GM18508 (cell line): ENCODE measurements around the gene PDE11A.

ENCODE experiments used
- ATAC-seq: cut with Tn5 transposase; IDR thresholded peaks from one replicate; pipeline ENCODE4 v1.9.1; 2021; ENCODE audit warnings: moderate number of reproducible peaks; ENCODE audit not compliant: insufficient read depth, unreplicated experiment

Gene PDE11A

DNA sequence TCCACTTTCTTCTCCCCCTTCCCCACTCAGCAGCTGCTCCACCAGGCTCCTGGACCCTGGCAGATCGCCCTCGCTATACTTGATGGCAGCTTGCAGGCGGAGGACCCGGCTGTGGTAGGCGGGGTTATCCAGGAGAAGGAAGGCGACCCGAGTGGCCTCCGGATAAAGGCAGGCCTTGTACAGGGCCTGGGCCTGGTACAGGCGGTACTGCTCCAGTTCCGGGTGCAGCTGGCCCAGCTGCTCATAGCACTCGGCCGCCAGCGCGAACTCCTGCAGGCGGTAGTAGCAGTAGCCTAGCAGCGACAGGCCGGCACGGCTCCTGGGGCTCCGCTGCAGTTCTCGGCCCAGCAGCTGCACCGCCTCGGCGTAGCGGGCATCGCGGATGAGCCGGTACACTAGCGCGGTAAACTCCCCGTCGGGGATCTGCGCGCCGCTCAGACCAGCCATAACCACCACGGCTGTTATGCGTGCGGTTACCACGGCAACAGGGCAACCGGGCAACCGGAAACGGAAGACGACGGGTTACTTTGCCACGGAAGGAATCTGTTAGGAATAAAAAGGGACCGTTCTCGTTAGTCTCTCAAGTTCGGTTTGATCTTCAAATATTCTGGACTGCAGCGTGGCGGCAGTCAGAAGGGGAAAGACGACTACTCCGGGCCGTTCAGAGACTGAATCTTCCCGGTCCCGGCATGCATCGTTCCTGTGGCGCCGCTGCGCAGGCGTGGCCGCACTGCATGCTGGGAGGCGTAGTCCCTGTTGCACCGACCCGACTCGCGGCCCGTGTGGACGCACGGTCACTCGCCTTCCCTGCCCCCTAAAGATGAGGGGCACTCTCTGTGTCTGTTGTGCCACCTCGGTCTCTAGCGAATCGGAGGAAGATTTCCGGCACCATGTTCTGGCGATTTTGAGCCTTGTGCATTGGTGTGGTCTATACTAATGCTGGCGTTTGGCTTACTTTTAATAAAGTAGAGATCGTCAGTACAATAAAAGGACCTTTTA lies 454.0 kb downstream of the PDE11A start:
- peak; percentile 93 for ATAC-seq

- ATAC-seq: no peak
Observed at GRCh38 chr2:177617849-177618248, 454.7 kb downstream of the PDE11A start.

GRCh38 chr2:177616731-177617130 lies 455.8 kb downstream of the PDE11A start:
- ATAC-seq: no peak

DNA sequence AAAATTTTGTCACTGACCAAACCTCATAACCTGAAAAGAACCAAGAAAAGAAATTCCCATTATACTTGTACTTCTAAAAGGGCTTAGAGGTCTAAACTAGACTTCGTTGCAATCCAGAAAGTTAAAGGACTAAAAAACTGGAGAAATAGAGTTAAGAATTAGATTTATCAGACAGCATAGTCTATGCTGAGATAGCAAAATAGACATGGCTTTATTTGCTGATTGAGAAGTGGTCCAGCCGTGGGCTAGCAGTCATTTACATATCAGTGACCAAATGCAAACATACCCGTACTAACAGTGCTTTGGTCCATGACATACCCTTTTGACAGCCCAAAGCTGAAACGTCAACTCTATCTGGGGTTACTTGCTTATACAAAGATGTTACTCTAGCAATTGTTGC lies 456.5 kb downstream of the PDE11A start:
- ATAC-seq: no peak

GRCh38 chr2:177612659-177613058 lies 459.9 kb downstream of the PDE11A start:
- no peak for ATAC-seq

DNA sequence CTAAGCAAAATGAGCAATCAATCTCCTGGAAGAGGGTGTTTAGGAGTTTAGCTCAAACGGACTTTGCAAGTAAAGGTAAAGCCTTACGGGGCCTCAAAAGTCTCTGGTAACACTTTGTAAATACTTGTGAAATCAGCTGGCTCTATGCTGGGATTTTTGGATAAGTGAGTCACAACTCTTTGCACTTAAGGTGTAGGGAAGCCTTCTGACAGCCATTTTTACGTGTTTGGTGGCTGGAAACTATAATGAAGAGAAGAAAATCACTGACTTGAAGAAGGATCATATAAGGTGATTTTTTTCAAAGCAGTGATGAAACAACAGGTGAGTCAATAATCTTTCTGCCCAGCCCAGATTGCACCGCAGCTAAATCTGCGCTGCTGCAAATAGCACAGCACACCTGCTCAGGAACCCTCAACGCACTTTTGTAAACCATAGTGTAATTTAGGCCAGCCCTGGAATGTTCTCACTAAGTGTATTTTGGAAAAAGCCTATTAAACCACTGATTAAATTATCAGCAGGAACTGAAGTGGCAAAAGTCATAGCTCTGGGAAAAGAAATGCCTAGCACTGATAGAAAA lies 461.2 kb downstream of the PDE11A start:
- ATAC-seq: no peak

DNA sequence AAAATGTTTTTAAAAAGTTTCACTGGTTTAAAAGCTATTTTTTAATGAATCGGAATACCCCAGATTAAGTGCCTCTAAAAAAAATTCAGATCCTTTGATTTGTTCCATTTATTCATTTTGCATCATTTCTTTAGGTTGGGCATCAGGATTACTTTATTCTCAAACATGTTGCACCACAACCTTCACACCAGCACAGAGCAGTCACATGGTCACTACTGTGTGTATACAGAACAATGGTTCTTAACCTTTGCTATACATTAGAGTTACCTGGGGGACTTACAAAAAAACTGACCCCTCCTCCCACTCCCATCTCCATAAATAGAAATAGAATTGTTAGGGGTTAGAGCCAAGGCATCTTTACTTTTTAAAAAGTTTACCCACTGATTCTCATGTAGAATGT lies 461.8 kb downstream of the PDE11A start:
- no peak for ATAC-seq

DNA sequence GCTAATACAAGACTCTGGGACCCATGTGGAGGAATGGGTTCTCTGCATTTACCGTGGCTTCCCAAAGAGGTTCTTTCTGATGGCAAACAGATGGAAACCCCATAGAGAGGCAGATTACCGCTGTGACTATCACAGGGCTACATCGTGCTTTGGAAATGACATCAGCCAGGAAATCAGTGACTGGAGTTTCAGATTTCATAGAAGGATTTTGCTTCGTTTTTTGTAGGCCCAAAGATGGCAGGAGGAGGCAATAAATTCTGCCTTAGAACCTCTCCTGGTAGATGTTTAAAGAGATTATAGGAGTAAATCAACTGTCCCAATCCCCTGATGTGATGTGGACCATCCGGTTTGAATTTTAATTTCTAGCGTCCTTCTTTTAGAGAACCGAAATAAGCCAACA lies 465.9 kb downstream of the PDE11A start:
- no peak for ATAC-seq

DNA sequence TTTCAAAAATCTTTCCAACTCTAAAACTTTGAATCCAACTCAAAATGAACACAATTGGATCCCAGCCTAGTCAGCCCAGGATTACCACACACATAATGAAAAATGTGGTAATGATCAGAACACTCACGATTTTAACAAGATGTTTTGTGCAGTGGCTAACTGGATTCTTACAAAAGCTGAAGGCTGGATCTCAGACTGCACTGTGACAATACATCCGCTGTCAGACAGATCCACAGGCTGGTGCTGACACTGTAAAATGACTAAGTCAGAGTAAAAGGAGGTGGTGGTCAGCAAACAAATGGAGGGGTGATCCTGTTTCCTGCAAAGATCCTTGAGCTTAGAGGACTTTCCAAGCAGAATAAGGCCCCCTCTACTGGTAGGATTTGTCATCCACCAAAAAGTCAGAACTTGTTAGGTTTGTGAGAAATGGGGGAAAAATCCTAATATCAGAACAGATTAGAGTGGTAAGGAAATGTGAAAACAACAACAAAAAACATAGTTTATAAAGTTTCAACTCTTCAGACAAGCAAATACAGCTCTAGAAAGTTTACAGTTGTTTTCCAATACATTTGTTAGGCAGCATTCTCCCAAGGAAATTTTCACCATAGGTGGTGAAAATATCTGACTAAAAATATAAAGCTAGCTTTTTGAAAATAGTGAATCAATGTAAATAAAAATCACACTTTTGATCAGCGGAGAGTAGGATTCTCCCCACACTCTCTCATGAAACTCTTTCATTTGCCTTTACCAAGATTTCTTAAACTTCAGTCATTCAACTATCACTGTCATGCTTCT lies 468.1 kb downstream of the PDE11A start:
- ATAC-seq: no peak

- ATAC-seq: no peak
Observed at GRCh38 chr2:177603768-177604167, 468.8 kb downstream of the PDE11A start.

GRCh38 chr2:177603181-177603580 lies 469.4 kb downstream of the PDE11A start:
- no peak for ATAC-seq

GRCh38 chr2:177602611-177603164 lies 469.9 kb downstream of the PDE11A start:
- ATAC-seq: no peak

GRCh38 chr2:177600917-177601316 lies 471.7 kb downstream of the PDE11A start:
- ATAC-seq: no peak

- no peak for ATAC-seq
Observed at GRCh38 chr2:177599956-177600355, 472.6 kb downstream of the PDE11A start.

- no peak for ATAC-seq
Observed at GRCh38 chr2:177599139-177599688, 473.4 kb downstream of the PDE11A start.

- ATAC-seq: no peak
Observed at GRCh38 chr2:177598326-177599138, 474.0 kb downstream of the PDE11A start.

GRCh38 chr2:177597759-177598158 lies 474.8 kb downstream of the PDE11A start:
- no peak for ATAC-seq

DNA sequence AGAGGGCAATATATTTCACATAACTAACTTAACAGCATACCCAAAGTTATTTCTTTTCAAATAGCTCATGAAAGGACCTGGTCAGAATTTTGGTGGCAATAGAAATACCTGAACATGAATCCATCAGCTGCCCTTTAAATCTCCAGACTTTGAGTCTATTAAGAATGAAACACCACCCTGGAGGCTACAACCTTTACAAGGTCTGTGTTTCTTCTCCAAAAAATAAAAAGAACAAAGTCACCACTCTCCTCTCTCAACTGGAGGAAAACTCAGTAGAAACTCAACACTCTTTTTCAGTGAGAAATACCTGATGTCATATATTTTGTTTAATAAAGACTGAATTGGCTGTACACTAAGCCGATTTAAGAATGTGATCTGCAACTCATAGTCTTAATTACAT lies 475.7 kb downstream of the PDE11A start:
- ATAC-seq: no peak

GRCh38 chr2:177595126-177595845 lies 477.3 kb downstream of the PDE11A start:
- ATAC-seq: no peak
